Head of caudate nucleus (tissue), 42 donors: Measurements from ENCODE around the gene HSBP1L1.
A peak's percentile ranks its signal among the peaks of the same experiment; 100 is the strongest.

Experiments
- DNase-seq, 42 donors: peaks; one replicate each; pipeline versions ENCODE4 v3.0.0 to v3.0.0-alpha.2; 2020 to 2021; ENCODE audit warnings: mixed read lengths in 7 of 42
- intact Hi-C: fragments of 100-400 bp; cut with DNase I; formaldehyde crosslinking; loops from one replicate; pipeline ENCODE4 v1.15.0; 2022

Gene HSBP1L1

DNA sequence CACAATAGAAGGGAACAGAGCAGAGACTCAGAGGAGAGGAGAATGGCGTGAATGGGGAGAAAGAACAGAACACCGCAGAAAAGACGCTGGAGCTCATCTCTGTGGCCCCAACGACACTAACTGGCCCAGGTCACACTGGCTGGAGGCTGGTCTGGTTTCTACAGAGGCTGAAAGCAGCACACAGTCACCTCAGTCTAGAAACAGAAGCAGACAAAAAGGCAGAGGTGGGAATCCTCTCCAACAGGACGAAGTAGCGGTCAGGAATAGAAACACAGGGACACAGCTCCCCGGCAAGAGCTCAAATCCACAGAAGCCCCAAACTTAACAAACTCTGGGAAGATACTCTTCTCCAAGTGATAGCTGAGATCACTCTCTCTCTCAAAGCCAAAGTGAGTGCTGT is 22.2 kb upstream of the HSBP1L1 start:
- intact Hi-C loops = no loop called here
- DNase-seq = peak in 9 of 42 donors; percentile 0 to 33 (median 2)

DNA sequence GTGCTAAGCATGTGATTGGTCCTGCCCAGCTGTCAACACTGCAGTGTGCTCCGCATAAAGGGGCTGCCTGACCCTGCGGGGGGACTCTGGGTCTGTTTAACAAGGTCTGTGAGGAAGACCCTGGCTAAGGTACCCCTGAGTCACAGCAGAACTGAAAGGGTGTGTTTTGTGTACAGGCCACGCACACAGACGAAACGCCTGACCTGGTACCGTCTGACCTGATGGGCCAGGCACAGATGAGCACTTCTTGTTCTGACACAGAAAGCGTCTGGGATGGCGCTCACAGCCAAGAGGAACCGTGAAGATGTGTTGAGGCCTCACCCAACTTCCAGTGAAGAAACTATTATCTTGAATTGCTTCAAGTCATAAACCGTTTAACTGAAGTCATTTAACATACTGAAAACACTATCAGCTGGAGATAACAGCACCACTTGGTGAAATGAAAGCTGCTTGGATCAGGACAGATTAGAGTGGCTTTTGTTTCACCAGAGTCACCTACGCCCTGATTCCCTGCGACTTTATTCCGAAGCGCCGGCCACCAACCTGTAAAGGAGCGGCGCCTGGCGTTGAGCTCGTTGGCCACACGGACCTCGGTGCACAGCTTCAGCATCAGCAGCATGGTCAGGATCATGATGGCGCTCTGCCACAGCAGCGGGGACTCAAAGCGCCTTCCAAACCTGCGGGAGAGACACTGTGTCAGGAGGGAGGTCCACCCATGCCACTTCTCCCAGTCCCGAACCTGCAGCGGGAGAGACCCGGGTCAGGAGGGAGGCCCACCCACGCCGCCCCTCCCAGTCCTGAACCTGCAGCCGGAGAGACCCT is 21.4 kb upstream of the HSBP1L1 start:
- intact Hi-C loops = no loop called here
- peak in 15 of 42 donors; percentile 4 to 44 (median 8) for DNase-seq

DNA sequence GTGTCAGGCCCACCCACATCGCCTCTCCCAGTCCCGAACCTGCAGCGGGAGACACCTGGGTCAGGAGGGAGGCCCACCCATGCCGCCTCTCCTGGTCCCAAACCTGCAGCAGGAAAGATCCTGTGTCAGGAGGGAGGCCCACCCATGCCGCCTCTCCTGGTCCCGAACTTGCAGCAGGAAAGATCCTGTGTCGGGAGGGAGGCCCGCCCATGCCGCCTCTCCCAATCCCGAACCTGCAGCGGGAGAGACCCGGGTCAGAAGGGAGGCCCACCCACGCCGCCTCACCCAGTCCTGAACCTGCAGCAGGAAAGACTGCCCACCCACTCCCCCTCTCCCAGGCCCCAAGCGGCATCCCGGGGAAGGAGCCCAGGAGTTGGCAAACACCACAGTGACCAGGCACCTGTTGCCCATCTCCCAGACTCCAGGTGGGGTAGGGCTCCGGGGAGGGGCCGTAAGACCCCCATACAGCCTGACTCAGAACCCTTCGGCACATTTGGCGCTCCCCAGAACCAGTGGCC is 20.8 kb upstream of the HSBP1L1 start:
- DNase-seq = peak in 16 of 42 donors; percentile 8 to 47 (median 19)
- intact Hi-C loops = no loop called here

DNA sequence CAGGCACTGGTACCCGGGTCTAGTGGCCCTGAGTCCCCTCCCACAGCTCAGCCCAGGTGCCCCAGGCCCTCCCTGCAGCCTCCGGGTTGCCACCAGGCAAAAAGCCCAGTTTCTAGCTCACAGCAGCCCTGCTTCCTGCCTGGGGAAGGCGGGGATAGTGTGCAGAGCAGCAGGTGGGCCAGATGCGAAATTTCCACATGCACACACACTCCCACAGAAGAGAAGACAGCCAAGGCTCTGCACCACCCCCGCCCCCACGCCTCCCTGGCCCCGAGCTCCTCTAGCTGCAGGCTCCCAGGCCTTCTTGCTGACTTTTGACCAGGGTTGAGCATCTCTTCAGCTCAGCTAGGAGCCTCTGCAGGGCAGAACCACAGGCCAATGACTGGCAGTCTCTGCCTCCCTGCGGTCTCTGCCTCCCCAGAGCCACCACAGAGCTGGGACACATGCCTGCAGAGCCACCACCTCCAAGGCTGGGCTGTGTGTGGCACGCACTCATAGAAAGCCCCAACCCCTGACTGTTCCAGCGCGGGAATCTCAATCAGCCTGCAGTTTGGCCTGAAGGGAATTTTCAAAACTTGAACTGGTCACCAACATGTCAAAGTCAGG is 20.2 kb upstream of the HSBP1L1 start:
- intact Hi-C loops = no loop called here

DNA sequence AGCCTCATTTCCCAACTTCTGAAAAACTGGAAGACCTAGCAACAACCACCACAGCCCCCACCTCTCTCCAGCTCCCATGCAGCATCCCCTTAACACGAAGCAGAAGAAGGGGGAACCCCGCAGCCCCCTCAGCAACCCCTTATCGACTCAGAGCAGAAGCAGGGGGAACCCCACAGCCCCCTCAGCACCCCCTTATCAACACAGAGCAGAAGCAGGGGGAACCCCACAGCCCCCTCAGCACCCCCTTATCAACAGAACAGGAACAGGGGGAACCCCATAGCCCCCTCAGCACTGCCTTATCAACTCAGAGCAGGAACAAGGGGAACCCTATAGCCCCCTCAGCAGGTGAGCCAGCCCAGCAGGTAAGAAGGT is 19.7 kb upstream of the HSBP1L1 start:
- intact Hi-C loops = no loop called here
- DNase-seq = peak in 2 of 42 donors; percentile 6

More for the DNA sequence above, 20.2 kb upstream of the HSBP1L1 start:
- peak in 24 of 42 donors; percentile 16 to 75 (median 47) for DNase-seq

DNA sequence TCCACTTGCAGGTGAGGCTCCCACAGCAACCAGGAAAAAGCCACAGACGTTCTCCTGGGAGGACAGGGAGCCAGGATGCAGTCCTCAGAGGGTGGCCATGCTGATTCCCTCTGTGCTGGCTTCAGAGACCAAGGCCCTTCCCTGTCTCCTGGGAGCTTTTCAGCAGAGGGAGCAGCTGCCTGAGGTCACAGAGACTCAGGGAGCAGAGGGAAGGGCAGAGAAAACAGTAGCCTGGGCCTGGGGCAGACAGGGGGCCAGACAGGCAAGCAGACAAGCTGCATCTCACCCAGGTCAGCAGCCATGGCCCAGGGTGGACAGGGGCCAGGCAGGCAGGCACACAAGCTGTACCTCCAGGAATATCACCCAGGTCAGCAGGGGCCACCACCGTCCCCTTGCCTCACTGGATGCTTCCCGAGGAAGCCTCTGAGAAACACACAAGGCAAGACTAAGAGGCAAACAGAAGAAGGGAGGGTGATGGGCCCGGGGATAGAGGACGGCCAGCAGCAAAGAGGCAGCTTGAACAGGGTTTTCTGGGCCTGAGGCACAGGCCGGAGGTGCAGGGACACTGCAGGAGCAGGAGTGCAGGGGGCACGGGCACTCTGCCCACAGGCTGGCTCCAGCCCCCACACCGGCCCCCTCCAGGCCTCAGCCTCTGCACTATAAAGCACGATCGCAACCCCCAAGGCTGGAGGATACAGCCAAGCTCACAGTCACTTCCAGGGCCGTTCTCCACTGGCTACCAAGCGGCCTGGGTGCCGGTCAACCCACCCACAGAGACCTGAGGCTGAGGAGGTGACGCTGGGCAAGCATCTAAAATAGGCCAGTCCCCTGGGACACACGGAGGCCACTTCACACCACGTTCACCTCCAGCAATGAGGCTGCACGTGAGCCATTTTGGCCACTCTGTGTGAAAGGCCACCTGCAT is 19.1 kb upstream of the HSBP1L1 start:
- DNase-seq = peak in 16 of 42 donors; percentile 6 to 43 (median 12)
- intact Hi-C loops = no loop called here

DNA sequence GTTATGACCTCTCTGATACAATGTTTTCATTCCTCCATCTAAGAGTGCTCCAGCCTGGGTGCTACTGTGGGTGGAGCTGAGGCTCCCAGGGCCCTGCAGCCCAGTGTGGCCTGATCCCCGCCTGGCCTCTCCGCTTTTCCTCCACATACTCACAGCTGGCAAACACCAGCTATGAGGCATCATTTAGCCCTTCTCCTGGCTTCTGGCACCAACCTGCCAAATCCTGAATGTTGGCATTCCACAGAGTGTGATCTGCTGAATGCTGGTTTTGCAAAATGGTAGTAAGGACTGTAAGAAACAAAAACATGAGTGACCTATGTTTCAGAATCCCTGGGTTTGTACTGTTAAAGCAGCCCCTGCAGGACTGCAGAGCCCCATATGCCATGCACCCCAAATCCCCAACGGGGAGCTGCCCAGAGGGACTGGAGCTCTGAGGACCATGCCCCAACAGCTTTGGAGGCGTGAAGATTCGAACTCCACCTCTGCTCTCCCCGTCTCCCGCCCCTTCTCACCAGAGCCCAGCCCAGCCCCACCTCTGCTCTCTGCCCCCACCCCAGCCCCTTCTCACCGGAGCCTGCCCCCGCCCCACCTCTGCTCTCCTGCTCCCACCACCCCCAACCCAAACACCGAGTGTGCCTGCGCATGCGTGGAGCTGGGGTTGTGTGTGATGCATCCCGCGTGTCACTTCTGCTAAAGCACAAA is 17.2 kb upstream of the HSBP1L1 start:
- intact Hi-C loops = no loop called here

DNA sequence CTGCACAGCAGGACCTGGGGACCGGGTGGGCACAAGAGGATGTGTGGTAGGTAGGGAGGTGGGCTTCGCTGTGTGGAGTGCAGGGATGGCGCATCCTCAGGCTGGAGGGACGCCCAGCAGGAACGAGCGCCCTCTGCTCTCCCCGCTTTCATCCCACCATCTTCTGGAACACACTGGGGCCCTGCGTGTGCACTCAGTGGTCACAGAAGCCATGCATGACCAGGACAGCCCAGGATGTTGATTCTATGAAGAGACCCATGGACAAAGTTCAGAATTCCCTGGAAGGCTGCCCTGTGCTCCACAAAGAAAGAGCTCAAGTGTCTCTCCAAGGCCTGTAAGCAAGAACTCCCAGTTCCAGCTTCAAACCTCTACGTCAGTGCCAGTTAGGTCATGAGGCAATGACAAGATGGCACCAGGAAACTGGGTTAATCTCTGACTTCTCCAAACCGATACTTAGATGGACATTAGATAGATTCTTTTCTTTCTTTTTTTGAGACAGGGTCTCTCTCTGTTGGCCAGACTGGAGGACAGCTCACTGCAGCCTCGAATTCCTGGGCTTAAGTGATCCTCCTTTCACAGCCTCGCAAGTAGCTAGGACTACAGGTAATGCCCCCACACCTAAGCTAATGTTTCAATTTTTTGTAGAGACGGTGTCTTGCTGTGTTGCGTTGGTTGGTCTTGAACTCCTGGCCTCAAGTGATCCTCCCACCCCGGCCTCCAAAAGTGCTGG is 16.4 kb upstream of the HSBP1L1 start:
- DNase-seq = peak in 13 of 42 donors; percentile 5 to 34 (median 12)
- intact Hi-C loops = no loop called here

More for the DNA sequence above, 17.2 kb upstream of the HSBP1L1 start:
- DNase-seq = peak in 15 of 42 donors; percentile 2 to 39 (median 10)

DNA sequence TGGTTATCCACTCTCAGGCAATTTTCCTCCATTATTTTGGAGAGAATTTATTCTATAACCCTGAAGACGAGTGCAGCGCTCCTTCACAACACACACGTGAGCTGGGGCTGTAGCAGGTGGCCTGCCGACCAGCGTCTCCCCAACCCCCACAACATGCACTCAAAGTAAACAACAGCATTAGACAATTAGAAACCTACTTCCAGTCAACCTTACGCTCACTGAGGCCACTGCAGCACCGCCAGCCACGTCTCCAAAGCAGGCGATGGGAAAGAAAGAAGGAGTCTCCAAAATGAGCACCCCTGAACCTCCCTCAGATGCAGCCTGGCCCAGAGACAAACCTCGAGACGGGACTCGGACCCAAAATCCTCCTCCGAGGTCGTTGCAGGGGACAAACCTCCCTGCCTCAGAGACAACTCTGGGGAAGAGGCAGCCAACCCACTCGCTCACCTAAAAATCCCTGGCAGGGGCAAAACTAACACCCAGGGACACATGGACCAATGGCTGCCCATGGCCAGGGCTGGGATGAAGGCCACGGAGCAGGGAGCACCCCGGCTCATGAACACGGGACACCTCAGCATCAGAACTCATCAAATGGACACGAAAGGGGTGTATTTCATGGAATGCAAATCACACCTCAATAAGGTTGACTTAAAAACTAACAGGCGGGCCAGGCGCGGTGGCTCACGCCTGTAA is 15.6 kb upstream of the HSBP1L1 start:
- intact Hi-C loops = no loop called here
- DNase-seq = peak in 13 of 42 donors; percentile 2 to 29 (median 8)

DNA sequence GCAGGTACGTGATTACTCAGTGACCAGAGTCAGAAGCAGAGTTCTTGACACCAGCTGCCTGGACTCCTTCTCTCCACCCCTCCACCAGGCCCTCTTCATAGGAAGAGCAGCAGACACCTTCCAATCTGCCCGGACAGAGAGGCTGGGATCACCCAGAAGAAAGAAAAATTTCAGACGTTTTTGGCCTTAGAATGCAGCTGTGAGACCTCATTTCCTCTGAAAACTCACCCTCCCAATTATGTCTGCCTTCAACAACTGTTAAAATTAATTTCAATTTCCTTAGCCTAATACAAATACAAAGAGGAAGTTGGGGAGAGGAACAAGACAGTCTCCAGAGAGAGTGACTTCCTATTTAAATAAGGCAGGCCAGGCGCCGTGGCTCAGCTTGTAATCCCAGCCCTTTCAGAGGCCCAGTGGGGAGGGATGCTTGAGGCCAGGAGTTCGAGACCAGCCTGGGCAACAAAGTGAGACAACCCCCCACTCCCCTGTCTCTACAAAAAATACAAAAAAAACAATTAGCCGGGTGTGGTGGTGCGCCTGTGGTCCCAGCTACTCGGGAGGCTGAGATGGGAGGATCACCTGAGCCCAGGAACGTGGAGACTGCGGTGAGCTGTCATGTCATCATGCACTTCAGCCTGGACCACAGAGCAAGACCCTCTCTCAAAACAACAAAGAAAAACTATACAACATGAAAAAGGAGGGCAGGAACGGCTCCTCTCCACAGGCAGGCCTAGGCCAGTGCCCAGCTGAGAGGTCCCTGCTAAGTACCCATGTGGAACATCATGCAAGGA is 14.6 kb upstream of the HSBP1L1 start:
- peak in 10 of 42 donors; percentile 12 to 44 (median 24) for DNase-seq
- intact Hi-C loops = loop anchor here (5.0 kb wide), 1 partner anchor 37 kb away; the partner anchor contains the start of gene TXNL4A

DNA sequence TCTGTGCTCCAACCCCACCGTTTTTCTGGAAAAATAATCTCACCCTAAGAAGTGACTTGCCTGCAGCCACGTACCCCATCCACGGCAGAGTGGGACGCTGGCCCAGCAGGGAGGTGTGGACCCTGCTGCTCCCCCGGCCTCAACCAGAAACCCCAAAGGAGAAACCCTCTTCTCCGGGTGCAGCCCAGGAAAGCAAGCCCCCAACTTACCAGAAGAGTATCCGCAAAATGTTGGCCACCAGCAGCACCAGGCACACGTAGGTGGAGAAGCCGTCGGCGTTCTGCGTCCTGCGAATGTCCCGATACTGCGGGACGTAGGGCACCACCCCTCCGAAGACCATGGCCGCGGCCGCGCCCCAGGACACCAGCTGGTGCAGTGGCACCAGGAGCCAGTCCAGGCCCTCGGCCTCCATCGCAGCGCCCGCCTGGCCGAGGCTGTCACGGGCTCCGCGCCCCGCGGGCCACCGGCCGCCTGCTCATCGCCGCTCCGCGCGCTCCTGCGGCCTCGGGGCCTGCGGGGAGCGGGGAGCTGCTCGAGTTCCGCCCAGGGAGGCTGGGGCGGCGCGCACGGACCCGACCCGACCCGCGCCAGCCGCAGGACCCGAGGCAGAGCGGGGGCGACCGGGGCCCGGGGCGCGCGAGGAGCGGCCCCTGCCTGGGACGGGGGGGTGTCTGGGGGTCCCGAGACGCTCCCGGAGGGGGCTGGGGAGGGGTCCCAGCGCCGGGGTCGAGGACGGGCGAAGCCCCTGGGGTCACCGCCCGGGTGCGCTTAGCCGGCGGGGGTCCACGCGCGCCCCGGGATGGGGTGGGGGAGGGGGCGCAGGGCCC is 13.7 kb upstream of the HSBP1L1 start:
- intact Hi-C loops = loop anchor here (5.0 kb wide), 1 partner anchor 37 kb away; the partner anchor contains the start of gene TXNL4A
- DNase-seq = peak in 8 of 42 donors; percentile 15 to 47 (median 31)

DNA sequence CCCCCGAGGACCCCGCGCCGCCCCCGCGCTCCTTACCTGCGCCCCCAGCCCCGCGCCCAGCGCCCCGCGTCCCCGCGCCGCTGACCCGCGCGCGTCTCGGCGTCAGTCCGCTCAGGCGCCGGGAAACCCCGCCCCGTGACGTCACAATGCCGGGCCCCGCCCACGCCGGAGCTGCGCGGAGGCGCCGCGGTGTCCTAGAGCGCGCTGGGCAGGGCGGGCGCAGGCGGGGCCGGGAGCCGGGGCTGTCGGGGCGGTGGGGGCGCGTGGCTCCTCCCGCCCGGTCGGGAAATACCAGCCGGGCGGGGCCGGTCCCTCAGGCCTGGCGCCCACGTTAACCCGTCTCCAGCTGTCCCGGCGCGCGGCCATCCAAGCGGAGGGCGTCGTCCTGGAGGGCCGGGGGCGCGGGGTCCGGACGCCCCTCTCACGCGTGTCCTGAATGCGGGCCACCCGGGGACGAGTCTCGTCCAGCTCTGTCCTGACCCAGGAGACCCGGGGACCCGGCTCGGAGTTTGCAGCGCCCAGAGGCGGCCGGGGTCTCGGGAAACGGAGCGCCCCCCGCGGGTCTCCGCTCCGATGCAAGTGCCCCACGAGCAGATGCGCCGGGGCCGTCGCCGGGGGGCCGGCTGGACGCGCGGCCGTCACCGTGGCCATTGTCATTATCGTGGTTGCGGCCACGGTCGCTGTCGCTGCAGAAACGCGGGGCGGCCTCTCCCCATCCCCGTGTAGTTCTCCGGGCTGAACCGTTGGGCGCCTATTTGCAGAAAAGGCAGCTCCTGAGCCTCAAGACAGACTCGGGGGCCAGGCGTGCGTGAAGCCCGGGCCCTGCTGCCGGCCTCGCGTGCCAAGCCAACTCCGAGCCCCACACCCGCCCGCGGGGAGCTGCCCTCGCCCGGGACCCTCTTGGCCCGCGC is 12.6 kb upstream of the HSBP1L1 start, which contains the start of gene SLC66A2:
Gene SLC66A2, minus strand, starts transcription at position 109 of the 911 bp plus-strand sequence. CDS start 727 bp downstream, outside the sequence.
- intact Hi-C loops = loop anchor here (5.0 kb wide), 1 partner anchor 36 kb away; the partner anchor contains the start of gene TXNL4A
- DNase-seq = peak; percentile 79 to 99 (median 94)

DNA sequence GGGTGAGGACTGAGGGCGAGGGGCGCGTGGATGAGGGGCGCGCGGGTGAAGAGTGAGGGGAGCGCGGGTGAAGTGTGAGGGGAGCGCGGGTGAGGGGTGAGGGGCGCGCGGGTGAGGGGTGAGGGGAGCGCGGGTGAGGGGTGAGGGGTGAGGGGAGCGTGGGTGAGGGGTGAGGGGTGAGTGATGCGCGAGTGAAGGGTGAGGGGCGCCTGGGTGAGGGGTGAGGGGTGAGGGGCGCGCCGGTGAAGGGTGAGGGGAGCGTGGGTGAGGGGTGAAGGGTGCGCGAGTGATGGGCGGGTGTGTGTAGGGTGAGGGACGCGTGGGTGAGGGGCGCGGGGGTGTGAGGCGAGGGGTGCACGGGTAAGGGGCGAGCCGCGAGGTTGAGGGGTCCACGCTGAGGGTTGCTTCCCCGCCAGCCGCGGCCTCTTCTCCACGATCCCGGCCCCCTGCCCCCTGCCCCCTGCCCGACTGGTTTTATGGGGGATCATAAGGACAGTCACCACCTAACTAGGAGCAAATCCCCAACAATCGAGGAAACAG is 11.9 kb upstream of the HSBP1L1 start:
- DNase-seq = peak in 7 of 42 donors; percentile 10 to 42 (median 17)
- intact Hi-C loops = loop anchor here (5.0 kb wide), 1 partner anchor 35 kb away; the partner anchor contains the start of gene TXNL4A
